DND-41 (cell line): ENCODE measurements around the gene SLC22A31.

ENCODE experiments used
- ATAC-seq: fragments of 200-7000 bp; cut with Tn5 transposase; 3 replicates; pipeline ENCODE4 v1.9.1; 2021; ENCODE audit warnings: low read depth; ENCODE audit not compliant: insufficient read depth
- DNase-seq: peaks from one replicate; pipeline ENCODE4 v3.0.0-alpha.2; 2020
- H2AFZ ChIP-seq: 2 replicates; pipeline ENCODE4 v1.6.0; 2012; ENCODE audit warnings: low read depth, low read length
- H3K27ac ChIP-seq: 2 replicates; pipeline ENCODE4 v1.5.1; 2012; ENCODE audit warnings: low read length, inconsistent platforms
- H3K27me3 ChIP-seq: fragments of 200-600 bp; sonication (generic); 2 replicates; pipeline ENCODE4 v1.6.0; 2012; ENCODE audit warnings: low read length, mild to moderate bottlenecking, inconsistent platforms; ENCODE audit not compliant: insufficient read depth, poor library complexity
- H3K36me3 ChIP-seq: 2 replicates; pipeline ENCODE4 v1.5.1; 2012; ENCODE audit warnings: low read length, inconsistent platforms; ENCODE audit not compliant: insufficient read depth
- H3K4me1 ChIP-seq: 2 replicates; pipeline ENCODE4 v1.5.1; 2012; ENCODE audit warnings: mild to moderate bottlenecking, low read length; ENCODE audit not compliant: insufficient read depth
- H3K4me2 ChIP-seq: 2 replicates; pipeline ENCODE4 v1.6.0; 2012; ENCODE audit warnings: mild to moderate bottlenecking, moderate library complexity, low read length, inconsistent platforms; ENCODE audit not compliant: insufficient read depth
- H3K4me3 ChIP-seq, 2 experiments: fragments of 200-600 bp in 1 of 2; shearing (Covaris generic) in 1 of 2; 2 replicates each; pipeline ENCODE4 v1.5.1; 2012 to 2016; ENCODE audit warnings: inconsistent platforms in 2 of 2, low read length in 2 of 2, mild to moderate bottlenecking in 2 of 2, low read depth in 1 of 2, moderate library complexity in 1 of 2
- H3K79me2 ChIP-seq: 2 replicates; pipeline ENCODE4 v1.6.0; 2012; ENCODE audit warnings: low read length, inconsistent platforms; ENCODE audit not compliant: insufficient read depth
- H3K9ac ChIP-seq: 2 replicates; pipeline ENCODE4 v1.6.0; 2012; ENCODE audit warnings: low read depth, mild to moderate bottlenecking, inconsistent platforms, low read length, moderate library complexity
- H3K9me3 ChIP-seq: 2 replicates; pipeline ENCODE4 v1.5.1; 2012; ENCODE audit warnings: low read length, moderate library complexity, mild to moderate bottlenecking, inconsistent platforms; ENCODE audit not compliant: insufficient read depth, severe bottlenecking
- H4K20me1 ChIP-seq: 2 replicates; pipeline ENCODE4 v1.6.0; 2012; ENCODE audit warnings: low read length; ENCODE audit not compliant: insufficient read depth
- EZH2 ChIP-seq: IDR thresholded peaks from 3 replicates; pipeline ENCODE4 v1.6.1; 2012; ENCODE audit warnings: borderline replicate concordance, low read depth, mild to moderate bottlenecking, moderate library complexity, low read length, inconsistent platforms; ENCODE audit not compliant: severe bottlenecking
- TF ChIP-seq, protein P1 (sequence below): IDR thresholded peaks from 2 replicates; pipeline ENCODE4 v1.5.1; 2012; ENCODE audit warnings: borderline replicate concordance, low read length, moderate library complexity, mild to moderate bottlenecking; ENCODE audit not compliant: poor library complexity, severe bottlenecking; ENCODE audit errors: extremely low read depth

SLC22A31 gene

GRCh38 chr16:89161763-89162713, 38.3 kb downstream of the SLC22A31 start:
- Histone ChIP-seq H3K4me3 (no peak overlapping the region), H3K36me3 (no peaks in the 10 kb centered on the region), H4K20me1 (no peaks in the 10 kb centered on the region)

GRCh38 chr16:89160977-89161701, 39.2 kb downstream of the SLC22A31 start:
- H4K20me1 ChIP-seq, result no peaks in the 10 kb centered on the region
- ATAC-seq (no peak), DNase-seq (no peak)
- no peaks in the 10 kb centered on the region for H3K4me1 ChIP-seq
- no peak overlapping the region for H3K4me2 ChIP-seq
- no peaks in the 10 kb centered on the region for H3K27me3 ChIP-seq
- H3K9me3 ChIP-seq, result peaks cover 11% of the 10 kb centered on the region
- H3K4me3 ChIP-seq, result no peak overlapping the region
- TF ChIP-seq, protein P1, sequence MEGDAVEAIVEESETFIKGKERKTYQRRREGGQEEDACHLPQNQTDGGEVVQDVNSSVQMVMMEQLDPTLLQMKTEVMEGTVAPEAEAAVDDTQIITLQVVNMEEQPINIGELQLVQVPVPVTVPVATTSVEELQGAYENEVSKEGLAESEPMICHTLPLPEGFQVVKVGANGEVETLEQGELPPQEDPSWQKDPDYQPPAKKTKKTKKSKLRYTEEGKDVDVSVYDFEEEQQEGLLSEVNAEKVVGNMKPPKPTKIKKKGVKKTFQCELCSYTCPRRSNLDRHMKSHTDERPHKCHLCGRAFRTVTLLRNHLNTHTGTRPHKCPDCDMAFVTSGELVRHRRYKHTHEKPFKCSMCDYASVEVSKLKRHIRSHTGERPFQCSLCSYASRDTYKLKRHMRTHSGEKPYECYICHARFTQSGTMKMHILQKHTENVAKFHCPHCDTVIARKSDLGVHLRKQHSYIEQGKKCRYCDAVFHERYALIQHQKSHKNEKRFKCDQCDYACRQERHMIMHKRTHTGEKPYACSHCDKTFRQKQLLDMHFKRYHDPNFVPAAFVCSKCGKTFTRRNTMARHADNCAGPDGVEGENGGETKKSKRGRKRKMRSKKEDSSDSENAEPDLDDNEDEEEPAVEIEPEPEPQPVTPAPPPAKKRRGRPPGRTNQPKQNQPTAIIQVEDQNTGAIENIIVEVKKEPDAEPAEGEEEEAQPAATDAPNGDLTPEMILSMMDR, result no peak
- no peak for TF ChIP-seq EZH2
- no peak overlapping the region for H3K9ac ChIP-seq
- H3K79me2 ChIP-seq, result no peaks in the 10 kb centered on the region
- no peak overlapping the region for H2AFZ ChIP-seq
- no peak overlapping the region for H3K27ac ChIP-seq
- no peaks in the 10 kb centered on the region for H3K36me3 ChIP-seq

More at GRCh38 chr16:89161763-89162713, 38.3 kb downstream of the SLC22A31 start:
- no peaks in the 10 kb centered on the region for H3K27me3 ChIP-seq
- H3K4me1 ChIP-seq, result no peaks in the 10 kb centered on the region
- no peak overlapping the region for H3K27ac ChIP-seq
- DNase-seq, result no peak
- H2AFZ ChIP-seq, result no peak overlapping the region
- no peaks in the 10 kb centered on the region for H3K79me2 ChIP-seq
- peaks cover 11% of the 10 kb centered on the region for H3K9me3 ChIP-seq
- ATAC-seq, result no peak
- TF ChIP-seq, protein P1, result no peak
- TF ChIP-seq EZH2, result no peak
- no peak overlapping the region for H3K4me2 ChIP-seq
- H3K9ac ChIP-seq, result no peak overlapping the region

GRCh38 chr16:89159850-89160354, 40.4 kb downstream of the SLC22A31 start:
- Histone ChIP-seq H3K9me3 (peaks cover 11% of the 10 kb centered on the region), H4K20me1 (no peaks in the 10 kb centered on the region), H3K4me2 (no peak overlapping the region), H3K79me2 (no peaks in the 10 kb centered on the region), H3K4me1 (no peaks in the 10 kb centered on the region), H2AFZ (no peak overlapping the region), H3K27me3 (no peaks in the 10 kb centered on the region), H3K4me3 (no peak overlapping the region), H3K27ac (no peak overlapping the region), H3K9ac (no peak overlapping the region), H3K36me3 (no peaks in the 10 kb centered on the region)
- DNase-seq, result no peak
- TF ChIP-seq, protein P1, result no peak
- TF ChIP-seq EZH2, result no peak
- no peak for ATAC-seq
